HG02678 (cell line): ENCODE measurements around the gene TNRC6C.
A peak's percentile ranks its signal among the peaks of the same experiment; 100 is the strongest.
"Not testable (repeated sequence)": the region's sequence is repeated elsewhere in the genome, so short reads cannot be mapped to it uniquely, and the experiment has no call there.

ENCODE experiments used
- ATAC-seq: cut with Tn5 transposase; IDR thresholded peaks from one replicate; pipeline ENCODE4 v1.9.1; 2021; ENCODE audit warnings: mild to moderate bottlenecking, moderate library complexity; ENCODE audit not compliant: unreplicated experiment

Gene TNRC6C

DNA sequence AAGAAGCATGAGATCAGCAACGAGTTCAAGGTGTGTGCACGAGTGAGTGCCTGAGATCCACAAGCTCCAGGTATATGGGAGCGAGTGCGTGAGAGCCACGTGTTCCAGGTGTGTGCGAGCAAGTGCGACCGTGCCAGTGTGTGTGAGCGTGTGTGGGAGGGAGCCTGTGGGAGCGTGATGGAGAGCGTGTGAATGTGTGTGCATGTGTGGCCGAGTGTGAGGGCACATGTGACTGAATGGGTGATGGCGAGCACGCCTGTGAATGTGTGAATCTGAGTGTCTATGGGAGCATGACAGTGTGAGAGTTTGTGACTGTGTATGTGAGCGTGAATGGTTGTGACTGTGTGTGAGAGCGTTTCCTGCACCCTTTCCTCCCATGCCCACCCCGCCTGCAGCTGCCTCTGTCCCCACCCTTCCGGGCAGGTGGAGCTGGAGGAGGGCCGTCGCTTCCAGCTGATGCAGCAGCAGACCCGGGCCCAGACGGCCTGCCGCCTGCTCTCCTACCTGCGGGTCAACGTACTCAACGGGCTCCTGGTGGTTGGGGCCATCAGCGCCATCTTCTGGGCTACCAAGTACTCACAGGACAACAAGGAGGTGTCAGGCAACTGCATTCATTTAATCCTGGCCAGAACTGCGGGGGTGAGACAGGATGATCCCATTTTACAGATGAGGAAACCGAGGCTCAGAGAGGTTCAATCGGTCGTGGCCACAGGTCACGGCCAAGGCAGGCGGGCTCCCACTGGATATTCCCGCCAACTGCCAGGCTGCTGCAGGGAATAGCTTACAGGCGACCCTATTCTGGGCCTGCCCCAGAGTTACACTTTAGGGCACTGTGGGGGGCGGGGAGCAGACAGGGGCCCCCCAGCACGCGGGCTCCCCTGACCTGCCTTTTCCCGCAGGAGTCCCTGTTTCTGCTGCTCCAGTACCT lies 175.7 kb downstream of the TNRC6C start:
- ATAC-seq: no peak

DNA sequence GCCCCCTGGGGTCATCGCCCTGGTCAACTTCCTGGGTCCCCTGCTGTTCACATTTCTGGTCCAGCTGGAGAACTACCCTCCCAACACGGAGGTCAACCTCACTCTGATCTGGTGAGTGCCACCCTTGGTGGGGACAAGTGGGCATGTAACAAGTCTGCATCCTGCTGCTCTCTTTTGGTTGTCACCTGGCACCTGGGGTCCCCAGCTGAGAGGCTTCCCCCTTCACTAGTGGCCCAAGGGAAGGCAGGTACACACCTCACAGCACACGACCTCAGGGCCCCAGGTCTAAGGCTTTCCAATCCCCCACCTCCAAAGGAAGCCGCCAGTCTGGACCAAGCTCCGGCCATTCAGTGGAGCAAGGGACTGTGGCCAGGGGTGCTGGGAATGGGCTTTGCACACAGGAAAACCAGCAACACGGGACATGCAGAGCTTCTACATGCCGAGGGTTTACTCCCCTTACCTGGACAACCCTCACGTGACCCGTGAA lies 176.4 kb downstream of the TNRC6C start:
- no peak for ATAC-seq

DNA sequence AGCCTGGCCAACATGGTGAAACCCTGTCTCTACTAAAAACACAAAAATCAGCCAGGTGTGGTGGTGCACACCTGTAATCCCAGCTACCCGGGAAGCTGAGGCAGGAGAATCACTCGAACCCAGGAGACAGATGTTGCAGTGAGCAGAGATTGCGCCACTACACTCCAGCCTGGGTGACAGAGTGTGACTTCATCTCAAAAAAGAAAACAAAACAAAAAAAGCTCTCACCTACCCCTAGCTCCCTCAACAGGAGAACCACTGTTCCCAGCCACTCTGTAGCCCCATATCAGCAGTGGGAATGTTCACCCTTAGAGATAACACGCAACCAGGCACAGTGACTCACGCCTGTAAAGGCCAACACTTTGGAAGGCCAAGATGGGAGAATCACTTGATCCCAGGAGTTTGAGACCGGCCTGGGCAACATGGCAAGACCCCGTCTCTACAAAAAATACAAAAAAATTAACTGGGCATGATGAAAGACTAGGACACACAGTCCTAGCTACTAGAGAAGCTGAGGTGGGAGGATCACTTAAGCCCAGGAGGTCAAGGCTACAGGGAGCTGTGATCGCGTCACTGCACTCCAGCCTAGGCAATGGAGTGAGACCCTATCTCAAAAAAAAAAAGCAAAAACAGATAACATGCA lies 177.5 kb downstream of the TNRC6C start:
- ATAC-seq: no peak

DNA sequence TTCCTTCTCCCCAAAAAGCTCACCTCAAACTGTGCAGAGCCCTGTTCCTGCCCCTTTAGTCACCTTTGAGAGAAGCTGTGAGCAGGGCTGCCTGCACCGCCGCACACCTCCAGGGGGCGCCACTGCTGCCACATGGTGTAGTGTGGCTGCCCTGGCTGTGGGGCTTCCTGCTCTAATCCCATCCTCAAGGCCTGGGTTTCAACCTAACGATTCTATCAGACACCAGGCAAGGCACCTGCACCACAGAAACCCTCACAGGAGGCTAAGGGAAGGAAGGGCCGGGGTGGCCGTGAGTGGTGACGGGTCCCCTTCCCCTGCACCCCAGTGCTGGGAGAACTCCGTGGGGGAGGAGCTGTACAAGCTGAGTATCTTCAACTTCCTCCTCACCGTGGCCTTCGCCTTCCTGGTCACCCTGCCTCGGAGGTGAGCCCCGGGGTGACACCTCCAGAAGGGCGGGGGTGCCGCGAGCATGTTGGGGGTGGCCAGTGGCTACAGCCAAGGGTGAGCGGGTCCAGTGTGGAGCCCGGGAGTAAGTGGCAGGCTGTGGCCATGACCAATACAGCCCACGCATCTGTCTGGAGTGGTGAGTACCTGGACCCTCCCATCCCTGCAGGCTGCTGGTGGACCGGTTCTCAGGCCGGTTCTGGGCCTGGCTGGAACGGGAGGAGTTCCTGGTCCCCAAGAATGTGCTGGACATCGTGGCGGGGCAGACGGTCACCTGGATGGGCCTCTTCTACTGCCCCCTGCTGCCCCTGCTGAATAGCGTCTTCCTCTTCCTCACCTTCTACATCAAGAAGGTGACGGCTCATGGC lies 179.1 kb downstream of the TNRC6C start:
- ATAC-seq: no peak

DNA sequence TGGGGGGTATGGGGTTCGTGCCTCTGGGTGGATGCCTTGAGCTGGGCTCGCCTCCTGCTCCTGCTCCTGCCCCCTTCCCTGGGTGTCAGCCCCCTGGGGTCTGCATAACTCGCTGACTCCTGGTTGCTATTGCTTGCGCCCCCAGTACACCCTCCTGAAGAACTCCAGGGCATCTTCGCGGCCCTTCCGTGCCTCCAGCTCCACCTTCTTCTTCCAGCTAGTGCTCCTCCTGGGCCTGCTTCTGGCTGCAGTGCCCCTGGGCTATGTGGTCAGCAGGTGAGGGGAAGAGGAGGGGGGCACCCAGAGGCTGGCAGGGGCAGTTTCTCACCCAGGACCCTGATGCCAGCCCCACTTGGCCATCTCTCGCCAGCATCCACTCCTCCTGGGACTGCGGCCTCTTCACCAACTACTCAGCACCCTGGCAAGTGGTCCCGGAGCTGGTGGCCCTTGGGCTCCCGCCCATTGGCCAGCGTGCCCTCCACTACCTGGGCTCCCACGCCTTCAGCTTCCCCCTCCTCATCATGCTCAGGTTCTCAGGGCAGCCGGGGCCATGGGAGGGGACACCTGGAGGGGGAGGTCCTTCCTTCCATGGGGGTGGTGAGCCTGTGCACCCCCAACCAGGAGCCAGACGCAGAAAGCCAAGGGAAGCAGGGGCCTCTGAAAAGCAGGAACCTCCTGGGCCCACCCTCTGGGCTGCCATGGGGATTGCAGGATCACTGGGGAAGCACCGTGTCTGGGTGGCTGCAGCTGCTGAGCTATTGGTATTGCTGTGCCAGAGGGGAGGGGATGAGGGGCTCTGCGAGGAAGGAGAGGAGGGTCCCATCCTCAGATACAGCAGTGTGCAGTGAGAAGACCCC lies 179.9 kb downstream of the TNRC6C start:
- no peak for ATAC-seq

DNA sequence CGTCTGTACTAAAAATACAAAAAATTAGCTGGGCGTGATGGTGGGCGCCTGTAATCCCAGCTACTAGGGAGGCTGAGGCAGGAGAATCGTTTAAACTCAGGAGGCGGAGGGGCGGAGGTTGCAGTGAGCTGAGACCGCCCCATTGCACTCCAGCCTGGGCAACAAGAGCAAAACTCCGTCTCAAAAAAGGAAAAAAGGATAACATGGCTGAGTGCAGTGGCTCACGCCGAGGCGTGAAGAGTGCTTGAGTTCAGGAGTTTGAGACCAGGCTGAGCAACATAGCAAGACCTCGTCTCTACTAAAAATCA lies 181.3 kb downstream of the TNRC6C start:
- not testable (repeated sequence) for ATAC-seq

DNA sequence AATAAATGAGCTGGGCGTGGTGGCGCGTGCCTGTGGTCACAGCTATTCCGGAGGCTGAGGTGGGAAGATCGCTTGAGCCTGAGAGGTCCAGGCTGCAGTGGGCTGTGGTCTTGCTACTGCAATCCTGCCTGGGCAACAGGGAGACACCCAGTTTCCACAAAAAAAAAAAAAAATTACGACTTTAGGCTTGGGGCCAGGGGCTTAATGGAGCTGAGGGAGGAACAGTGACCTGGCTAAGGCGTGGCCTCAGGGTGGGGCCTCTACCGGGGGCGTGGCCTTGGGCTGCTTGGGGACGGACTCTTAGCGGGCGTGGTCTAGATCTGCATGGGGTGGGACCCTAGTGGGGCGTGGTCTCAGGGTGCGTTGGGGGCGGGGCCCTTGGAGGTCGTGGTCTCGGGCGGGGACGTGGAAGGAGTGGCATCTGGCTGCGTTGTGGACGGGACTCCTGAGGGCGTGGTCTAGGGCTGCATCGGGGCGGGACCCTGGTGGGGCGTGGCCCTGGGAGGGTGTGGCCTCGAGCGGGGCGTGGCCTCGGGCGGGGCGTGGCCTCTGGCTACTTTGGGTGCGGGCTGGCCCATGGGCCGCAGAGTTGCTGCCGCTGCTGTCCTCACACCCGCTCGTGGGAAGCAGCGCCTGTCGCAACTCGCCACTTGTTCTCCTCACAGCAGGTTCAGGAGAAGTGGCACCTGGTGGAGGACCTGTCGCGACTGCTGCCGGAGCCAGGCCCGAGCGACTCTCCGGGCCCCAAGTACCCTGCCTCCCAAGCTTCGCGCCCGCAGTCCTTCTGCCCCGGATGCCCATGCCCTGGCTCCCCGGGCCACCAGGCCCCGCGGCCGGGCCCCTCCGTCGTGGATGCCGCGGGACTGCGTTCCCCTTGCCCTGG lies 181.9 kb downstream of the TNRC6C start:
- ATAC-seq: peak; percentile 74

DNA sequence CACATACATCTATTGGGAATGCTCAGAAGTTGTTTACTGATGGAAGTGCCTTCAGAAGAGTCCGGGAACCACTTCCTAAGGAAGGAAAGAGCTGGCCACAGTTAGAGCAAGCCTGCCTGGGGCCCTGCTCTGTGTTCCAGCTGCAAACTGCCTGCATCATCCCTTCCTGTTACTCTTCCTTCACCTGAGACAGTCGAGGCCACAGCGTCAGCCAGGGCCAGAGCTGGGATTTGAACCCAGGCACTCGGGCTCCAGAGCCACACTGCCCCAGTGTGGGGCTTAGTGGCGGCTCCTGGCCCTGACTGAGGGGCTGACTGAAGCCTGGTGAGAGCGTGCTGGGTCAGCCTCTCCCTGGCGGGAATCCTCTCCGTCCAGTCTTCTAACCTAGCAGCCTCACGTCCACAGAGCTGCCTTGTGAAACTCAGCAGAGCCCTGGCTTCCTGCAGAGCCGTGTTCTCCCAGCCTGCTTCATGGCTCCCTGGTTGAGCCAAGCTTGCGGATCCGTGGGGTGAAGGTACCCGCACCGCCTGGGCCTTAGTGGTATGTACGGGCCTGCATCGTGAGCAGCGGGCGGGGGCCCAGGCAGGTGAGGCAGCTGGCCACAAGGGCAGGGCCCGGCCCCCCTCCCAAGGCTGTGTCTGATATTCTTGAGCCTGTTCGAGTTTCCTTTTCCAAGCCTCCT lies 183.1 kb downstream of the TNRC6C start:
- ATAC-seq: no peak

DNA sequence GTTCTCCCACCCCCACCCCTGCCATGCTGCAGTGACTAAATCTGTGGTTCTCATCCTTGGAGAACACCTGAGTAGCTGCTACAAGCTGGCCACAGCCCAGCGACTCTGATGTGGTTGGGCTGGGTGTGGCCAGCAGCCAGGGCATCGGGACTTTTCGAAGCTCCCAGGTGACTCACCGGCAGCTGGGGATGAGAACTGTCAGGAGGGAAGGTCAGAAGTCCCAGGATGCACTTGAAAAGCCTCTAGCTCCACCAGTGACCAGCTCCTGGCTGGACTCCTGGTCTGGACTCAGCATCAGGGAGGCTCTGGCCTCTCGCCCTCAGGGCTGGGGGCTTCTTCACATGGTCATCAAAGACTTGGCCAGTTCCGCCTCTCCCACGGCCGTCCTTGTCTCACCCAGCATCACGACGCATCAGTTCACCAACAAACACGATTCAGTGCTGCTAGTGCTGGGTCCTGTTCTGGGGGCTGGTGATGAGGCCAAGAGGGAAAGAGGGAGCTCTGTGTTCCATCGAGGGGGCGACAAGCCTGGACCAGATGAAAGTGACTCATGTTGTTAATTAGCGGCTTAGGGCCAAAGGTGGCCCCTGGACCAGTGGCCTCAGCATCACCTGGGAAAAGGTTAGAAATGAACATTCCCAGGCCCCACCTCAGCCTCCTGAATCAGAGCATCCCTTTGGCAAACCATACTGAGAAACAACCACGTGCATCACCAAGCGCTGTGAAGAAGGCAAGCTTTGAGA lies 183.8 kb downstream of the TNRC6C start:
- no peak for ATAC-seq

DNA sequence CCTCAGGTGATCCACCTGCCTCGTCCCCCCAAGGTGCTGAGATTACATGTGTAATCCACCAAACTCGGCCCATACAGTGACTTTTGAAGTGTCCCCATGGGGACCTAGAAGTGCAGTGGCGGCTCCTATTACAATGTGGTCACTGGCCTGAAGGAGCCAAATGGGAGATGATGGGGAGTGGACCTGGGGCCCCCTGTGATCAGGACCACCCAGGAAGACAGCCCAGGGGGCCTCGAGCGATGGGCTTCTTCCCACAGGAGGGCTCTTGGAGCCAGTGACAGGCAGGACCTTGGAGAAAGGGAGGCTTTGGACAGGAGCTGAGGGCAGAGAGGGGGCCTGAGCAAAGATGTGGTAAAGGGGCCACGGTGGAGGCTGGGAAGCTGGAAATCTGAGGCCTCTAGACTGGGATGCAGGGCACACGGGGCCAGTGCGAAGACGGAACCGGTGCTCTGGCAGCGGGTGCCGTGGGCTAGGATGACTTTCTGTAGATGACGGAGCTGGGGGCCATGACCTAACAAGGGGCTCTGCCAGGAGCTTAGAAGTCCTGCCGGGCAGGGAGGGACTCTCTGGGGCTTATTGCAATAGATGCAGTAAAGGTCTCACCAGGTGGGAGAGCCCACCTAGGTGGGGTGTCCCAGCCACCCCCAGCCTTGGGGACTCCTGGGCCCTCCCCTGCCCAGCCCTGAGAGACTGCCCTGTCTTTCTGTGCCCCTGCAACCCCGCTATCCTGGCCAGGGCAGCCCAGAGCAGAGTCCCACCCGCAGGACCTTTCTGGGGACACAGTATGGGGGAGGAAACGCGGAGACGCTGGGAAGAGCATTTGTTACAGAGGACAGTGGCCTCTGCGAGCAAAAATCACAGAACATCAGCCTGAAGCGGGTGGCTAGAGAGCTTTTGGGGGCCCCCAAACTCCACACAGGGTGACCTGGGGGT lies 185.0 kb downstream of the TNRC6C start:
- no peak for ATAC-seq

DNA sequence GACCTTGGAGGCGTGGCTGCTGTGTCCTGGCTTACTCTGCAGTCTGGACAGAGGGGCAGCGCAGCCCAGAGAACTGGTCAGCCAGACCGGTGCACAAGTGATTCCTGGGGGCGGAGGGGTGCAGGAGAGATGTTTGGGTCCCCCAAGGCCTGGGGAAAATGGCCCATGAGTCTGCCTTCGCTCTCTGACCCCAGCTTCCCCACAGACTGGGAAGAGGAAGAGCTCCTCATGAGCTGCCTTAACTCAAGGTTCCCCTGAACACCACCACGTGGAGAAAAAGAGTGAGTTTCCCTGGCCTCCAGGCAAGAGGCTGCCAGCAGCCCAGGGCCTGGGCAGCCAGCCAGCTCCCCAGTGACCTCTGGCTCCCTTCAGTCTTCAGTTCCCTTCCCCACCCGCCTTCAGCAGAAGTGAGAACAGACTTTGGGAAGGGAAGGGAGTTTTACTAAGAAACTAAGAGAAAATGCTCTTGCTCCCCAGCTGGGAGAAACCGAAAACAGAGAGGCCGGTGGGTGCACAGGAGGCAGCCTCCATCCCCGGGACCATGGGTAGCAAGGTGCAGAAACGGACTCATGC lies 185.7 kb downstream of the TNRC6C start:
- ATAC-seq: no peak

DNA sequence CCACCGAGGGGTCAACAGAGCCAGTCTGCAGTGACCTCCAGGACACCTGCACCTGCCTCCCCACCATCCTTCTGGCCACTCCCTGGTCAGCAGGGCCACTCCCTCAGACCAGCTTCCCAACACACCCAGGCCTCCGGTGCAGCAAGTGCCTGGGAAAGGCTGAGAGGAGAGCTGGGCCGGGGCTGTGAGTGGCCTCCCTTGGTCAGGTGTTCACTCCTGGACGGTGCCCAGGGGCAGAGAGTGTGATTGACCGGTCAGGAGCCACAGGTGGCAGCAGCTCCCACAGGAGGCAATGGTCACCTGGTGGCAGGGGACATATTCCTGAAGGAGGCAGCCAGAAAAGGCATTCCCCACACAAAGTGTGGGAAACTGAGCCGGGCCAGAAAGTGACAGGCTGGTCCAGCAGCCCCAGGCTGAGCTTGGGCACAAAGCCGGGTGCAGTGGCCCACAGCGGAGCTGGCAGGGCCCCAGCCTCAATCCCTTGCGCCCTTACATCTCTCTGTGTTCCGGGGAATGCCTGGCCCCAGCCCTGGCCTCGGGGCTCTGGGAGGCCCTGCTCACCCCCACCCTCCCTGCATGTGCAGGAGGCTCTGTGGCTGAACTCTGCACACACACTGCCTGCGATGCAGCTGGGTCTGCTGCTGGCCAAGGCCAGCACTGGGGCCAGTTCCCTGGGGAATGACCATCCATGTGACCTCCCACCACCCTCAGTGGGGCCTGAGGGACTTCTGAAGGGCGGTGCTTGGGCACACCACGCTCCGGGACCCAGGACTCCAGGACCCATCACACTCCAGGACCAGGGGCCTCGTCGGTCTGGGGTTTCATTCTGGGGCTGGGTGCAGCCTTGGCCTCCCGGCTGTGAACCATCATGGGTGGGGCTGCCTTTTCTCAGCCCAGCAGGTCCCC lies 186.5 kb downstream of the TNRC6C start:
- no peak for ATAC-seq

DNA sequence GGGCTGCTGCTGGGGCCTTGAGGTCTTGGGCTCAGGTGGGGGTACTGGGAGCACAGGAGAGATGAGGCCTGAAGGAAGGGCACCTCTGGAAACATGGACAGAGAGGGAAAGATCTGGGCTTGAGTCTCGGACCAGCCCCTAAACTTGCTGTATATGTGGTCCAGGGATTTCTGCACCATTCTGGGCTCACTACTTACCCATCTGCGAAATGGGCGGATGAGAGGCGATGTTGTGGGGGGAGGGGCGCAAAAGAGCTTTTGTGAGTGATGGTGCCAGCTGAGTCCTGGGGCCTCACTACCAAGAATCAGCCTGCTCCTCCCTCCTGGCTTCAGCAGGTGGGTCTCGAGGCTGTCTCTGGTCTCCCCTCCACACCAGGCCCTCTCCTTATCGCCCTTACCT lies 188.0 kb downstream of the TNRC6C start:
- ATAC-seq: no peak

DNA sequence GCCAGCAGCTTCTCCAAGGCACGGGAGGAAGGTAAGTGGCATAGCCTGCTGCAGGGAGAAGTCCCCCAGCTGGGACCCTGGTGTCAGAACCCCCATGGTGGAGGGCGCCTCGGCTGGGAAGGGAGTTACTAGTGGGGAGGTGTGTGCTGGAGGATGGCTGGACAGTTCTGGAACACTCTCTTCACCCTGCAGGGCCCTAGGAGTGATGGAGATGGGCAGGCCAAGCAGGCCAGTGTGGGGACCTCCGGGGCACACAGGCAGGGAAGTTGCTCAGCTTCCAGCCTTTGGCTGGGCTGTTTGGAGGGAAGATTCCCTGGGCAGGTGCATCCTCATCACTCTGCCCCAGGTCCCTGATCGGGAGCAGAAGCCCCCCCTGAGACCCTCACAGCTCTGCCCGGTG lies 188.4 kb downstream of the TNRC6C start:
- no peak for ATAC-seq

DNA sequence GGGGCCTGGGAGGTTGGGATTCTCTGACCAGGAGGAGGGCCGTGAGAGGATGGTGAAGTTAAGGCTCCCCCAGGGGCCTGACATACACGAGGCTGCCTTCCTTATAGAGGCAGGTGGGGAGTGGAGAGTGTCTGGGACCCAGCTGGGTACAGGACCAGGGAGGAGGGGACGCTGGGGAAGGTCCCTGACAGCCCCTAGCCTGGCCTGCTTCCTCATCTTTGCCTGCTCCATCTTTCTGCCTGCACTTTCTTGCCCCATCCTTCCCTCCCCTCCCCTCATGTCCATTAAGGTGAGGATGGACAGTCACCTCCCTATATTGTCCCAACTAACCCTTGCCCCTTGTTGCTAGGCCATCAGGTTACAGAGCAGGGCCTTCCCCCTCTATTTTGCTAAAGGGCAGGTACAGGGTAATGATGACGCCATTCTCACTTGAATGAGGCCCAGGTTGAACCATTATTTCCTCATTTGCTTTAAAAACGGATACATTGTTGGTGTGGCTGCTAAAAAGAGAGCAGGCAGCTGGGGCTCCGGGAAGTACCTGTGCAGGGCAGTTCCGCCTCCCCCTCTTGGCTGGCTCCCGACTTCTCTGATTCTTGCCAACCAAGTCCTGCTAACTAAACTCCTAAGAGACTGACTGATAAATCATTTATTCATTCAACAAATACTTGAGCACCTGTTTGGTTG lies 189.0 kb downstream of the TNRC6C start:
- ATAC-seq: peak; percentile 33
